ENCODE results near the gene C1QTNF12. TPM values are rescaled to one million over a fixed set of nuclear protein-coding genes. Genes with fewer than 3 reads are reported as not detected.

C1QTNF12 gene
- total RNA-seq, 1 experiment from 2014 or later: 4.4 TPM

GRCh38 chr1:1197551-1198422 lies 48.7 kb downstream of the C1QTNF12 start:
- TF ChIP-seq, protein P1, sequence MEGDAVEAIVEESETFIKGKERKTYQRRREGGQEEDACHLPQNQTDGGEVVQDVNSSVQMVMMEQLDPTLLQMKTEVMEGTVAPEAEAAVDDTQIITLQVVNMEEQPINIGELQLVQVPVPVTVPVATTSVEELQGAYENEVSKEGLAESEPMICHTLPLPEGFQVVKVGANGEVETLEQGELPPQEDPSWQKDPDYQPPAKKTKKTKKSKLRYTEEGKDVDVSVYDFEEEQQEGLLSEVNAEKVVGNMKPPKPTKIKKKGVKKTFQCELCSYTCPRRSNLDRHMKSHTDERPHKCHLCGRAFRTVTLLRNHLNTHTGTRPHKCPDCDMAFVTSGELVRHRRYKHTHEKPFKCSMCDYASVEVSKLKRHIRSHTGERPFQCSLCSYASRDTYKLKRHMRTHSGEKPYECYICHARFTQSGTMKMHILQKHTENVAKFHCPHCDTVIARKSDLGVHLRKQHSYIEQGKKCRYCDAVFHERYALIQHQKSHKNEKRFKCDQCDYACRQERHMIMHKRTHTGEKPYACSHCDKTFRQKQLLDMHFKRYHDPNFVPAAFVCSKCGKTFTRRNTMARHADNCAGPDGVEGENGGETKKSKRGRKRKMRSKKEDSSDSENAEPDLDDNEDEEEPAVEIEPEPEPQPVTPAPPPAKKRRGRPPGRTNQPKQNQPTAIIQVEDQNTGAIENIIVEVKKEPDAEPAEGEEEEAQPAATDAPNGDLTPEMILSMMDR (conservative IDR thresholded peaks at IDR 0.05): no peak
- H3K4me1 ChIP-seq (ENCODE audit: insufficient read depth, low read length): no peaks in the 10 kb centered on the region
- no peak overlapping the region for H3K9ac ChIP-seq (ENCODE audit: extremely low read depth, insufficient read length, low read length)
- H2BK5ac ChIP-seq (ENCODE audit: insufficient read length, low read length): no peak overlapping the region
- H3K56ac ChIP-seq (ENCODE audit: insufficient read length, low read depth, low read length): no peak overlapping the region
- no peaks in the 10 kb centered on the region for H4K20me1 ChIP-seq (ENCODE audit: control insufficient read depth, insufficient read depth, insufficient read length)
- WGBS (ENCODE audit: extremely low coverage, insufficient read length, low lambda C conversion rate): no CpG with 5 or more reads among the region's 48 CpGs
- H2BK15ac ChIP-seq (ENCODE audit: low read depth, low read length): no peak overlapping the region
- Mint-ChIP-seq H3K4me1 (peaks cover 3 to 4% of the 10 kb centered on the region in 2 experiments; a peak in 3 of 4 replicates), H3K4me3 (no peak overlapping the region), H3K36me3 (ENCODE audit: insufficient read depth in 1 of 3, low read depth in 3 of 3) (no peaks in the 10 kb centered on the region), H3K27ac (no peak overlapping the region), H3K9me3 (peaks cover 15 to 25% of the 10 kb centered on the region in 2 experiments), H3K27me3 (ENCODE audit: low read depth) (peaks cover 36% of the 10 kb centered on the region)
- no peak overlapping the region for H3K14ac ChIP-seq (ENCODE audit: insufficient read depth, low read length)
- H3K9me3 ChIP-seq (ENCODE audit: control insufficient read depth, low read depth, low read length): no peaks in the 10 kb centered on the region
- DNase-seq: peak; percentile 25
- H2AFZ ChIP-seq (ENCODE audit: low read length): no peak overlapping the region
- no peak overlapping the region for H4K8ac ChIP-seq (replicated peaks; ENCODE audit: insufficient read length, low read depth, low read length)
- H4K5ac ChIP-seq (ENCODE audit: insufficient read length, low read depth, low read length): no peak overlapping the region
- H3K79me1 ChIP-seq (ENCODE audit: insufficient read depth, low read depth, low read length, poor library complexity, severe bottlenecking): no peaks in the 10 kb centered on the region
- no peaks in the 10 kb centered on the region for H3K79me2 ChIP-seq (ENCODE audit: insufficient read depth, low read length)
- no peak overlapping the region for H2BK20ac ChIP-seq (ENCODE audit: low read depth, low read length, poor library complexity, severe bottlenecking)
- no peak overlapping the region for H3T11ph ChIP-seq (ENCODE audit: low read length)
- no peaks in the 10 kb centered on the region for H3K23me2 ChIP-seq (ENCODE audit: insufficient read length, low read depth, low read length, poor library complexity, severe bottlenecking)
- H3K27ac ChIP-seq (ENCODE audit: insufficient read length, low read depth, low read length): no peak overlapping the region
- H3K27me3 ChIP-seq (ENCODE audit: insufficient read depth, low read length): no peaks in the 10 kb centered on the region
- H2AK5ac ChIP-seq (ENCODE audit: insufficient read length, low read length): no peak overlapping the region
- no peak overlapping the region for H3K4me2 ChIP-seq (ENCODE audit: insufficient read depth, insufficient read length, low read length)
- no peak overlapping the region for H3K4ac ChIP-seq (ENCODE audit: low read depth, low read length)
- H3K18ac ChIP-seq (ENCODE audit: insufficient read length, low read depth, low read length): no peak overlapping the region
- no peak overlapping the region for H2BK12ac ChIP-seq (ENCODE audit: insufficient read length, low read depth, low read length)
- H3K23ac ChIP-seq (ENCODE audit: insufficient read length, low read depth, low read length): no peak overlapping the region
- H4K91ac ChIP-seq (ENCODE audit: insufficient read length, low read depth, low read length): no peak overlapping the region
- H2BK120ac ChIP-seq (ENCODE audit: low read depth, low read length, poor library complexity, severe bottlenecking): no peak overlapping the region
